Measurements from ENCODE around the gene TREH.
A peak's percentile ranks its signal among the peaks of the same experiment; 100 is the strongest.

Gene TREH

DNA sequence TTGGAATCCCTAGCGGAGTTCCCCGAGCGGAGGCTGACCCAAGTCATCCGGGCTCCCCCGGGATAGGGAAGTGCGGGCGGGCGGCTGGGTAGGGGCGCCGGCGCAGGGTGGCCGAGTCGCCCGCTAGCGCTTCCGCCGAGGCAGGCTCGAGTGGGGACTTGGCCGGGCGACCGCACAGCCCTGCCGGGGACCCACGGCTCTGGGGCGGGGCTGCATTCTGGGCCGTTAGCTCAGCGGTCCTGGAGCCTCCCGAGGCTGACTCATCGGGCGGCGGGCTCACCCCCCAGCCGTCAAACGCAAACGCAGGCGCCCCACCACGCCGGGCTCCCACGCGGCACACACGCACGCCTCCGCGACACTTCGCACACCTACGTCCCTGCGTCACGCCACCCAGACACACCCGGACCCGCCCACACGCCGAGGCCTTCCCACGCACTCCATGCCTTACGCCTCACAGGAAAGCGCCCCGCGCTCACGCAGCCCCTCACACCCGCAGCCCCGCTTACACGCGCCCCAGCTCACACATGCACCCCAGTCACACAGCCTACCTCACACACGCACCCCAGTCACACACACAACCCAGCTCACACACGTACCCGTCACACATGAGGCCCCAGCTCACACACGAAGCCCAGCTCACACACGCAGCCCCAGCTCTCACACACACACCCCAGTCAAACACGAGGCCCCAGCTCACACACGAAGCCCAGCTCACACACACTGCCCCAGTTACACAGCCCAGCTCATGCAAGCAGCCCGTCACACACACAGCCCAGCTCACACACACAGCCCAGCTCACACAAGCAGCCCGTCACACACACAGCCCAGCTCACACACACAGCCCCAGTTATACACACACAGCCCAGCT, 70.9 kb downstream of the TREH start:
- DNase-seq: no peak
- TF ChIP-seq EZH2phosphoT487 (IDR thresholded peaks at IDR 0.05; ENCODE audit: low read length): no peak
- no peak for TF ChIP-seq EZH2 (optimal IDR thresholded peaks at IDR 0.05; ENCODE audit: low read depth, low read length)
- TF ChIP-seq, protein P1, sequence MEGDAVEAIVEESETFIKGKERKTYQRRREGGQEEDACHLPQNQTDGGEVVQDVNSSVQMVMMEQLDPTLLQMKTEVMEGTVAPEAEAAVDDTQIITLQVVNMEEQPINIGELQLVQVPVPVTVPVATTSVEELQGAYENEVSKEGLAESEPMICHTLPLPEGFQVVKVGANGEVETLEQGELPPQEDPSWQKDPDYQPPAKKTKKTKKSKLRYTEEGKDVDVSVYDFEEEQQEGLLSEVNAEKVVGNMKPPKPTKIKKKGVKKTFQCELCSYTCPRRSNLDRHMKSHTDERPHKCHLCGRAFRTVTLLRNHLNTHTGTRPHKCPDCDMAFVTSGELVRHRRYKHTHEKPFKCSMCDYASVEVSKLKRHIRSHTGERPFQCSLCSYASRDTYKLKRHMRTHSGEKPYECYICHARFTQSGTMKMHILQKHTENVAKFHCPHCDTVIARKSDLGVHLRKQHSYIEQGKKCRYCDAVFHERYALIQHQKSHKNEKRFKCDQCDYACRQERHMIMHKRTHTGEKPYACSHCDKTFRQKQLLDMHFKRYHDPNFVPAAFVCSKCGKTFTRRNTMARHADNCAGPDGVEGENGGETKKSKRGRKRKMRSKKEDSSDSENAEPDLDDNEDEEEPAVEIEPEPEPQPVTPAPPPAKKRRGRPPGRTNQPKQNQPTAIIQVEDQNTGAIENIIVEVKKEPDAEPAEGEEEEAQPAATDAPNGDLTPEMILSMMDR (IDR thresholded peaks at IDR 0.05; ENCODE audit: low read length): no peak
- Histone ChIP-seq H3K27me3 (replicated peaks; ENCODE audit: insufficient read depth, low read length) (peaks cover 46% of the 10 kb centered on the region), H3K9me3 (replicated peaks; ENCODE audit: insufficient read depth, low read length) (no peaks in the 10 kb centered on the region), H3K4me3 (ENCODE audit: low read length) (peak overlapping the region; percentile 63), H3K4me2 (ENCODE audit: low read depth, low read length) (peak overlapping the region; percentile 99), H3K9ac (ENCODE audit: low read length) (no peak overlapping the region), H4K20me1 (ENCODE audit: insufficient read depth, low read length) (no peaks in the 10 kb centered on the region), H3K27ac (ENCODE audit: low read length) (no peak overlapping the region), H3K79me2 (ENCODE audit: low read length) (no peaks in the 10 kb centered on the region), H3F3A (ENCODE audit: insufficient read depth, low read length) (no peaks in the 10 kb centered on the region), H3K4me1 (ENCODE audit: low read length) (peaks cover 11% of the 10 kb centered on the region; the same call in 1 of the 2 replicates), H2AFZ (ENCODE audit: low read length) (peak overlapping the region; percentile 65; the same call in 1 of the 2 replicates), H3K36me3 (replicated peaks; ENCODE audit: insufficient read depth, low read length) (no peaks in the 10 kb centered on the region), H3K9me2 (replicated peaks; ENCODE audit: insufficient read depth, low read length) (no peaks in the 10 kb centered on the region)

DNA sequence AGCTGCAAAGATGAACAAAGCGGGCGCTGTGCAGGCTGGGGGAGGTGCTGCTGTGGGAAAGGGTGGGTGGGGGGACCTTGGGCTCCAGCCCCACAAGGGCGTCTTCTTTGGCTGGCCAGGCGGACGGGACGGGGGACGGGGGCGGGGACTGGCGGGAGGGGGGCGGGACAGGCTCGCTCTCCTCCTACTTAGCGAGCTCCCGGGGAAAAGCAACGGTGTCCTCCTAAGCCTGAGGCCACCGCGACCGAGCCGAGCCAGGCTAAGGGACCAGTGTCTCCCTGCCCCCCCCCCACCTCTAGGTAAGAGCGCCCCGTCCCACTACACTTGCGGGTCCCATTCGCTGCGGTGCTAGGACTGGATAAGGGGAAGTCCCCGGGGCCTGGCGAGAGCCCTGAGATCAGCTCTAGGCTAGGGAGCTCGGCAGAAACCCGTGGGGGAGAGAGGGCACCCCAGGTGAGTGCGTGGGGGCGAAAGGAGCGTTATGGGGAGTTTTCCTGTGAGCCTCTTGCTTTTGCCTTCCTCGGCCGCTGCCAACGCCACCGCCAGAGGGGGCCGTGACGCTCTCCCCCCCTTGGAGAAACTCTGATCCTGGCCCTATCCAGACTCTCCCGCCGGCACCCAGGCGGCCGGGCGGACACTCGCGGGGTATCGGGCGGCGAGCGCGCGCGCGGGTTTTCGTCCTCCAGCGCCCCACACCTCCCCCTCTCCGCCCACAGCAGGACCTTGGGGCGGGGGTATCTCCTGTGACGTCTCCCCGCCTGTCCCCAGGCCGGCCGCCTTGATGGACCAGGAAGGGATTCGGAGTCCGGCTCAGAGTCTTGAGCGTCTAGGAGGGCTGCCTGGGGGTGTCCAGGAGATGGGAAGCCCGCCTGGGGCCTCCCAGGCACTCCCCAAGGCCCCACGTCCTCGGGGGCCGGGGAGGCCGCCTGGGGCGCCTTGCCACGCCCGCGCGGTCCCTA, 71.8 kb downstream of the TREH start, which contains the start of gene PHLDB1:
Gene PHLDB1, plus strand, starts transcription at position 215 of the 959 bp plus-strand sequence. CDS start 6,222 bp downstream, outside the sequence.
- Histone ChIP-seq H3K9me2 (replicated peaks; ENCODE audit: insufficient read depth, low read length) (no peaks in the 10 kb centered on the region), H3K9me3 (replicated peaks; ENCODE audit: insufficient read depth, low read length) (no peaks in the 10 kb centered on the region), H2AFZ (ENCODE audit: low read length) (peak within 1 kb of the TSS; percentile 65), H3K4me2 (ENCODE audit: low read depth, low read length) (peak within 1 kb of the TSS; percentile 99), H3F3A (ENCODE audit: insufficient read depth, low read length) (no peaks in the 10 kb centered on the region), H3K9ac (ENCODE audit: low read length) (no peak within 1 kb of the TSS), H4K20me1 (ENCODE audit: insufficient read depth, low read length) (no peaks in the 10 kb centered on the region), H3K36me3 (replicated peaks; ENCODE audit: insufficient read depth, low read length) (no peaks in the 10 kb centered on the region), H3K4me3 (ENCODE audit: low read length) (peak within 1 kb of the TSS; percentile 63), H3K79me2 (ENCODE audit: low read length) (no peaks in the 10 kb centered on the region), H3K27ac (ENCODE audit: low read length) (no peak within 1 kb of the TSS), H3K4me1 (ENCODE audit: low read length) (peaks cover 11% of the 10 kb centered on the region; the same call in 1 of the 2 replicates), H3K27me3 (replicated peaks; ENCODE audit: insufficient read depth, low read length) (peaks cover 46% of the 10 kb centered on the region)
- no peak for DNase-seq
- TF ChIP-seq, protein P1 (IDR thresholded peaks at IDR 0.05; ENCODE audit: low read length): peak; percentile 41
- no peak for TF ChIP-seq EZH2phosphoT487 (IDR thresholded peaks at IDR 0.05; ENCODE audit: low read length)
